Vagina (tissue), 2 donors: ENCODE measurements around the gene LY6G6D.

Experiments used
- POLR2A ChIP-seq, 2 donors: fragments of 450-650 bp; IDR thresholded peaks; one replicate each; pipeline ENCODE4 v1.6.1; 2017; ENCODE audit warnings: antibody characterized with exemption in 2 of 2, mild to moderate bottlenecking in 2 of 2, moderate library complexity in 2 of 2
- POLR2AphosphoS5 ChIP-seq, 2 donors: sonication (generic); formaldehyde crosslinking; IDR thresholded peaks; one replicate each; pipeline ENCODE4 v1.9.0; 2017; ENCODE audit warnings: antibody characterized with exemption in 2 of 2, mild to moderate bottlenecking in 2 of 2, low read depth in 1 of 2; ENCODE audit not compliant: insufficient read depth in 1 of 2
- TF ChIP-seq, protein P1 (sequence below), 3 experiments: fragments of 450-650 bp in 2 of 3; fragments of 200-600 bp in 1 of 3; sonication (generic) in 1 of 3; IDR thresholded peaks; one replicate each; pipeline ENCODE4 v1.5.1; 2017 to 2019; ENCODE audit warnings: antibody characterized with exemption in 3 of 3, mild to moderate bottlenecking in 2 of 3, moderate library complexity in 2 of 3

GRCh38 chr6:31765559-31765909, 50.4 kb downstream of the LY6G6D start:
- TF ChIP-seq, protein P1, sequence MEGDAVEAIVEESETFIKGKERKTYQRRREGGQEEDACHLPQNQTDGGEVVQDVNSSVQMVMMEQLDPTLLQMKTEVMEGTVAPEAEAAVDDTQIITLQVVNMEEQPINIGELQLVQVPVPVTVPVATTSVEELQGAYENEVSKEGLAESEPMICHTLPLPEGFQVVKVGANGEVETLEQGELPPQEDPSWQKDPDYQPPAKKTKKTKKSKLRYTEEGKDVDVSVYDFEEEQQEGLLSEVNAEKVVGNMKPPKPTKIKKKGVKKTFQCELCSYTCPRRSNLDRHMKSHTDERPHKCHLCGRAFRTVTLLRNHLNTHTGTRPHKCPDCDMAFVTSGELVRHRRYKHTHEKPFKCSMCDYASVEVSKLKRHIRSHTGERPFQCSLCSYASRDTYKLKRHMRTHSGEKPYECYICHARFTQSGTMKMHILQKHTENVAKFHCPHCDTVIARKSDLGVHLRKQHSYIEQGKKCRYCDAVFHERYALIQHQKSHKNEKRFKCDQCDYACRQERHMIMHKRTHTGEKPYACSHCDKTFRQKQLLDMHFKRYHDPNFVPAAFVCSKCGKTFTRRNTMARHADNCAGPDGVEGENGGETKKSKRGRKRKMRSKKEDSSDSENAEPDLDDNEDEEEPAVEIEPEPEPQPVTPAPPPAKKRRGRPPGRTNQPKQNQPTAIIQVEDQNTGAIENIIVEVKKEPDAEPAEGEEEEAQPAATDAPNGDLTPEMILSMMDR (IDR thresholded peaks at IDR 0.05), result no peak
- TF ChIP-seq POLR2A (IDR thresholded peaks at IDR 0.05) (no peak), POLR2AphosphoS5 (IDR thresholded peaks at IDR 0.05; ENCODE audit: insufficient read depth in 1 of 2, low read depth in 1 of 2) (no peak)
